ENCODE data around the gene RAB26.

RAB26 gene

GRCh38 chr16:2179576-2179975 is 31.2 kb downstream of the RAB26 start:
- peaks cover 20% of the 10 kb centered on the region for H3K36me3 ChIP-seq (ENCODE audit: control insufficient read depth, insufficient read depth, low read length)
- no peak for DNase-seq (ENCODE audit: extremely low read depth, insufficient read length)
- TF ChIP-seq CTCF (IDR thresholded peaks at IDR 0.05; ENCODE audit: insufficient read depth, low read length, poor library complexity, severe bottlenecking), result no peak
- H3K4me3 ChIP-seq (replicated peaks; ENCODE audit: low read depth, low read length), result no peak overlapping the region
- no peaks in the 10 kb centered on the region for H3K27me3 ChIP-seq (replicated peaks; ENCODE audit: control insufficient read depth, insufficient read depth, low read length)

GRCh38 chr16:2180461-2180860 is 32.0 kb downstream of the RAB26 start:
- no peaks in the 10 kb centered on the region for H3K27me3 ChIP-seq (replicated peaks; ENCODE audit: control insufficient read depth, insufficient read depth, low read length)
- H3K36me3 ChIP-seq (ENCODE audit: control insufficient read depth, insufficient read depth, low read length), result peaks cover 16% of the 10 kb centered on the region
- no peak for TF ChIP-seq CTCF (IDR thresholded peaks at IDR 0.05; ENCODE audit: insufficient read depth, low read length, poor library complexity, severe bottlenecking)

GRCh38 chr16:2180962-2181923 is 32.8 kb downstream of the RAB26 start:
- TF ChIP-seq CTCF (IDR thresholded peaks at IDR 0.05; ENCODE audit: insufficient read depth, low read length, poor library complexity, severe bottlenecking), result no peak
- Histone ChIP-seq H3K4me3 (replicated peaks; ENCODE audit: low read depth, low read length) (no peak overlapping the region), H3K36me3 (ENCODE audit: control insufficient read depth, insufficient read depth, low read length) (peaks cover 10% of the 10 kb centered on the region), H3K27me3 (replicated peaks; ENCODE audit: control insufficient read depth, insufficient read depth, low read length) (no peaks in the 10 kb centered on the region)
- DNase-seq (ENCODE audit: extremely low read depth, insufficient read length), result no peak

More at GRCh38 chr16:2180461-2180860, 32.0 kb downstream of the RAB26 start:
- no peak for DNase-seq (ENCODE audit: extremely low read depth, insufficient read length)
- no peak overlapping the region for H3K4me3 ChIP-seq (replicated peaks; ENCODE audit: low read depth, low read length)

GRCh38 chr16:2181952-2182351 is 33.5 kb downstream of the RAB26 start:
- Histone ChIP-seq H3K4me3 (replicated peaks; ENCODE audit: low read depth, low read length) (no peak overlapping the region), H3K27me3 (replicated peaks; ENCODE audit: control insufficient read depth, insufficient read depth, low read length) (no peaks in the 10 kb centered on the region), H3K36me3 (ENCODE audit: control insufficient read depth, insufficient read depth, low read length) (peaks cover 4% of the 10 kb centered on the region)
- TF ChIP-seq CTCF (IDR thresholded peaks at IDR 0.05; ENCODE audit: insufficient read depth, low read length, poor library complexity, severe bottlenecking), result no peak
- no peak for DNase-seq (ENCODE audit: extremely low read depth, insufficient read length)

GRCh38 chr16:2183671-2184070 is 35.2 kb downstream of the RAB26 start:
- Histone ChIP-seq H3K36me3 (ENCODE audit: control insufficient read depth, insufficient read depth, low read length) (no peaks in the 10 kb centered on the region; the same call in 1 of the 2 replicates), H3K4me3 (replicated peaks; ENCODE audit: low read depth, low read length) (no peak overlapping the region), H3K27me3 (replicated peaks; ENCODE audit: control insufficient read depth, insufficient read depth, low read length) (no peaks in the 10 kb centered on the region)
- TF ChIP-seq CTCF (IDR thresholded peaks at IDR 0.05; ENCODE audit: insufficient read depth, low read length, poor library complexity, severe bottlenecking), result no peak
- no peak for DNase-seq (ENCODE audit: extremely low read depth, insufficient read length)

Measured in GM06990 (cell line).